ENCODE data around the gene THY1. TPM values are rescaled to one million over a fixed set of nuclear protein-coding genes. Genes with fewer than 3 reads are reported as not detected.
"Not testable (repeated sequence)": the region's sequence is repeated elsewhere in the genome, so short reads cannot be mapped to it uniquely, and the experiment has no call there.

The THY1 gene
- polyA plus RNA-seq, 1 donor: 108 TPM

GRCh38 chr11:119418759-119419158 lies 4.2 kb downstream of the THY1 start:
- DNase-seq (ENCODE audit: low read depth): no peak

DNA sequence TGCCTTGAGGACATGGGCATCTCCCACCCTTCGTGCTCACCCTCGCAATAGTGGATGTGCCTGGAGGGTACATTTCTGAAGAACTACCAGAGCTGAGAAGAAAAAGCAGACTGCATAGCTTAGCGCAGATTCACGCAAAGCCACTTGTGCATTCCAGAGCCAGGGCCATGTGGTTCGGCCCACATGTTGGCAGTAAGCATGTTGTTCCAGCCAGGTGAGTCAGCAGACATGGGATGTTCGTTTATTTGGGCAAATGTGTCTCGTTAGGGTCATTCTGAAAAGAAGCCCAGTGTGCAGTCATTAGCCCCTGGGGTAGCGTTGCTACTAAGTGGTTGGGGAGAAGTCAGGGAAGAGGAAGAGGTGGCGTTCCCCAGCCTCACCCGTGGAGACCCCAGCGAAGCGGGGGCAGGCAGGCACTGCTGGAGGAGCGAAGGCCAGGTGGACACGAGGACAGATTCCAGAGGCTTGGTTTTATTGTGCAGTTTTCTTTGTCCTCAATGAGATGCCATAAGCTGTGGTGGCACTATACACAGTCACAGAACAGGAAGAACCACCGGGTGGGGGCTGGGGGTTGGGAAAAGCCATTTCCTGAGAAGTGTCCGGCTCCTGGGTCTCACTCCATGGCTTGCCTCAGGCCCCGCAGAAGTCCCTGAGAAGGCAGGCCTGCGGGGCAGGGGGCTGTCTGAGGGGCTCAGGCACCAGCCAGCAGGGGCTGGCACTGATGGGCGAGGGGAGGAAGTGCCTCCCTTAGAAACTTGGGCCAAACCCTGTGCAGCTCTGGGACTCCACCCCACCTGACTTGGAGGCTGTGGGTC lies 5.0 kb downstream of the THY1 start:
- DNase-seq (ENCODE audit: low read depth): no peak

GRCh38 chr11:119416606-119417580 lies 6.1 kb downstream of the THY1 start:
- no peak for DNase-seq (ENCODE audit: low read depth)

DNA sequence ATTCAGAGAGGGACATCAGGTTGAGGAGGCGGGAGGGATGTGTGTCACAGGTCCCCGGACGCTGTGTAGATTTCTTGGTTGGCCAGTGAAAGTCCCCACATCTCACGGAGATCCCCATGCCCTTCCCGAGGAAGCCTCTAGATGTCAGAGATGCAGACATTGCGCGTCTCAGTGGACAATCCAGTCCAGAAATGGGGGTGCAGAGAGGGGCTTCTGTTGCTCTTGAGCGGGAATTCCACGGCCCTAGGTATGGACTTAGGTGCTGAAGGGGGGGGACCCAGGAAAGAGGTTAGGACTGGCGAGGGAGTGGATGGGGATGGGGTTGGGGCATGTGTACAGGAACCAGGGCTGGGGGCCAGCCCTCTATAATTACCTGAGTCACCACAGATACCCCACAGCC lies 7.0 kb downstream of the THY1 start:
- no peak for DNase-seq (ENCODE audit: low read depth)

- no peak for DNase-seq (ENCODE audit: low read depth)
Observed at GRCh38 chr11:119415517-119415916, 7.5 kb downstream of the THY1 start.

GRCh38 chr11:119414734-119415133 lies 8.2 kb downstream of the THY1 start:
- DNase-seq (ENCODE audit: low read depth): no peak

DNA sequence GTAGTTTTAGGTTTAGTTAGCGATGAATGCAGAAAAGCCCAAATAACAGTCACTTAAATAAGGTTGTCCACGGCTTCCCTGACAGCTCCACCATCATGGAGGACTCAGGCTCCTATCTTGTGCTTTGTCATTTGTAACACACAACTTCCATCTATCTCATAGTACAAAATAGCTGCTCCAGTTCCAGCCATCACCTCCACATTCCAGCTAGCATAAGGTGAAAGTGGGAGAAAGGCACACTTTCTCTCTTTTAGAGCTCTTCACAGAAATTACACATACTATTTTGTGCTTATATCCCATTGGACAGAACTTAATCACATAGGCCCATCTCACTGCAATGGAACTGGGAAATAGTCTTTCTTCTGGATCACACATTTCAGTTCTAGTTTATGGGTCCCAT lies 8.7 kb downstream of the THY1 start:
- DNase-seq (ENCODE audit: low read depth): no peak

- no peak for DNase-seq (ENCODE audit: low read depth)
Observed at GRCh38 chr11:119412072-119412471, 10.9 kb downstream of the THY1 start.

GRCh38 chr11:119410501-119410900 lies 12.5 kb downstream of the THY1 start:
- DNase-seq (ENCODE audit: low read depth): no peak

GRCh38 chr11:119409731-119410130 lies 13.2 kb downstream of the THY1 start:
- DNase-seq (ENCODE audit: low read depth): no peak

DNA sequence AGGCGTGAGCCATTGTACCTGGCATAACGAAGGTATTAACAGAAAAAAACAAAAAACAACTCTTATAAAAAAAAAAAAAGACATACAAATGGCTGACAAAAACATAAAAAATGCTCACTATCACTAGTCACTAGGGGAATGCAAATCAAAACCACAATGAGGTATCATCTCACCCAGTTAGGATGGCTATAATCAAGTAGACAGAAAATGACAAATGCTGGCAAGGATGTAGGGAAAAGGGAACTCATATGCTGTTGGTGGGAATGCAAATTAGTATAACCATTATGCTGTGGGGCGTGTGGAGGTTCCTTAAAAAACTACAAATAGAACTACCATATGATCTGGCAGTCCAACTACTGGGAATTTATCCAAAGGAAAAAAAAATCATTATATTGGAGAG lies 17.0 kb downstream of the THY1 start:
- DNase-seq (ENCODE audit: low read depth): no peak

GRCh38 chr11:119405448-119405847 lies 17.5 kb downstream of the THY1 start:
- not testable (repeated sequence) for DNase-seq (ENCODE audit: low read depth)

GRCh38 chr11:119404872-119405271 lies 18.1 kb downstream of the THY1 start:
- DNase-seq (ENCODE audit: low read depth): no peak

GRCh38 chr11:119403021-119403420 lies 20.0 kb downstream of the THY1 start:
- no peak for DNase-seq (ENCODE audit: low read depth)

GRCh38 chr11:119402470-119402869 lies 20.5 kb downstream of the THY1 start:
- no peak for DNase-seq (ENCODE audit: low read depth)

- DNase-seq (ENCODE audit: low read depth): no peak
Observed at GRCh38 chr11:119400860-119401259, 22.1 kb downstream of the THY1 start.

- no peak for DNase-seq (ENCODE audit: low read depth)
Observed at GRCh38 chr11:119397740-119398139, 25.2 kb downstream of the THY1 start.

- no peak for DNase-seq (ENCODE audit: low read depth)
Observed at GRCh38 chr11:119396835-119397234, 26.1 kb downstream of the THY1 start.

DNA sequence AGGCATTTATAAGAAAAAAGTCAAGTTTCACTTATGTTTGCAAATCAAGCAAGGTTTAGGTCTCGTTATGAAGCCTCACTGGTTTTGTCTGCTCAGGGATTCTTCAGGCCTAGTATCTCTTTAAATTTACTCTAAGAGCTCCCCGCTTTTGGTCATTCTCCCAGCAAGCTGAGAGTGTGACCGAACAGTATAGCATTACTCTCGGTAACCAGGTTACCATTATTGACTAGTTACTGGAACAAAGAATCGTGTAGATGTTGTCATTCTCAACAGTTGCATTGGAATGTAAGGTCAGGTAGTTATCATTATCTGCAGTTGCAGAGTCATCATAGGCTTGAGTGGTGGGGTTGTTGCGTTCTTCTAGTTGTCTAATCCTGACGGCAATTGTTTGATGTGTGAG lies 31.7 kb downstream of the THY1 start:
- no peak for DNase-seq (ENCODE audit: low read depth)

GRCh38 chr11:119389611-119390254 lies 33.2 kb downstream of the THY1 start:
- DNase-seq (ENCODE audit: low read depth): no peak

- no peak for DNase-seq (ENCODE audit: low read depth)
Observed at GRCh38 chr11:119388103-119388502, 34.9 kb downstream of the THY1 start.

- no peak for DNase-seq (ENCODE audit: low read depth)
Observed at GRCh38 chr11:119384332-119384731, 38.6 kb downstream of the THY1 start.

Data from forelimb muscle (tissue), 1 donor.